HepG2 (cell line): ENCODE results near the gene CRB1.

ENCODE experiments used
- ZNF256 ChIP-seq: sonication (generic); formaldehyde crosslinking; conservative IDR thresholded peaks from 2 replicates; pipeline ENCODE4 v1.4.0; 2020; ENCODE audit warnings: missing genetic modification reagents
- ZNF350 ChIP-seq: sonication (generic); formaldehyde crosslinking; IDR thresholded peaks from 2 replicates; pipeline ENCODE4 v1.4.0; 2020; ENCODE audit warnings: mild to moderate bottlenecking, low read depth, missing genetic modification reagents, borderline replicate concordance

DNA sequence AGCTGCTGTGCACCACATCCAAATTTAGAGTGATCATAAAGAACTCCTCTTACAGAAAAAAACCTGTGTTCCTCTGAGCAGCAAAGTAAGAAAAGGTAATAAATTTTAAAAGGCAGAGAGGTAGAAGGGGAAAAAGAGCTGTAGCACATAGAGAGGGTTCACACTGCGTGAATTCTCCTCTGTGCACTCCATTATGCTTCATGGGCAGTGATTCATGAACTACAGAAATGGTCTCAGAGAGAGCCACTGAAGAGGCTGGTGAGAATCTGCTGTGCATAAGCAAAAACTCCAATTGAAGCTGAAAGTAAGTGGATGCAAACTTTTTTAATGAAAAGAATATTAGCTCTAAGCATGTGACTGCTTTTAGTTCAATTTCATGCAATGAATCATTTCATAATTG, 65.0 kb downstream of the CRB1 start:
- TF ChIP-seq ZNF350 (CRISPR knock-in tag) (no peak), ZNF256 (CRISPR knock-in tag) (no peak)
